PC-9 (cell line): ENCODE results near the gene RPS5. TPM values are rescaled to one million over a fixed set of nuclear protein-coding genes. Genes with fewer than 3 reads are reported as not detected.

Experiments
- BruUV-seq: library from RNA; stranded (reverse); fragments of 400-500 nt; replicated peaks from 2 replicates; lab custom pipeline; 2021; lab: Mats Ljungman, UMichigan
- CTCF ChIA-PET: fragments of 300-600 bp; sonication (Branson Sonifier 250); formaldehyde crosslinking; loops from one replicate; lab custom pipeline; 2022; ENCODE audit warnings: antibody characterized with exemption; lab: Charles Lee
- POLR2A ChIA-PET: fragments of 300-600 bp; sonication (Branson Sonifier 250); formaldehyde crosslinking; loops from one replicate; lab custom pipeline; 2022; ENCODE audit warnings: antibody characterized with exemption; ENCODE audit not compliant: unreplicated experiment; lab: Charles Lee
- DNase-seq, 2 experiments: peaks; one replicate each; pipeline versions ENCODE4 v3.0.0 to v3.0.0-alpha.2; 2015 to 2022; ENCODE audit warnings: mixed read lengths in 1 of 2
- H2AFZ ChIP-seq: fragments of 200-600 bp; sonication (generic); 2 replicates; pipeline ENCODE4 v1.8.1; 2017; ENCODE audit warnings: antibody characterized with exemption
- H3F3A ChIP-seq: fragments of 200-600 bp; sonication (generic); 2 replicates; pipeline ENCODE4 v1.8.1; 2017; ENCODE audit warnings: antibody characterized with exemption, mild to moderate bottlenecking, low read depth; ENCODE audit not compliant: insufficient read depth
- H3K27ac ChIP-seq: fragments of 200-600 bp; sonication (generic); 2 replicates; pipeline ENCODE4 v1.6.1; 2016; ENCODE audit warnings: mixed run types
- H3K27me3 ChIP-seq: fragments of 200-600 bp; sonication (generic); 2 replicates; pipeline ENCODE4 v1.6.1; 2016; ENCODE audit warnings: low read depth, mixed run types; ENCODE audit not compliant: insufficient read depth
- H3K36me3 ChIP-seq: fragments of 200-600 bp; sonication (generic); 2 replicates; pipeline ENCODE4 v1.6.1; 2016; ENCODE audit warnings: low read depth, mixed run types
- H3K4me1 ChIP-seq: fragments of 200-600 bp; sonication (generic); replicated peaks from 2 replicates; pipeline ENCODE4 v1.6.1; 2016; ENCODE audit warnings: mixed run types; ENCODE audit not compliant: insufficient read depth
- H3K4me2 ChIP-seq: fragments of 200-600 bp; sonication (generic); 2 replicates; pipeline ENCODE4 v1.6.1; 2017; ENCODE audit warnings: mixed run types
- H3K4me3 ChIP-seq: fragments of 200-600 bp; sonication (generic); 2 replicates; pipeline ENCODE4 v1.6.1; 2016; ENCODE audit warnings: mixed run types
- H3K79me2 ChIP-seq: fragments of 200-600 bp; sonication (generic); 2 replicates; pipeline ENCODE4 v1.6.1; 2017; ENCODE audit warnings: low read depth, mixed run types
- H3K9me2 ChIP-seq: fragments of 200-600 bp; sonication (generic); 2 replicates; pipeline ENCODE4 v1.8.1; 2017; ENCODE audit warnings: mild to moderate bottlenecking; ENCODE audit not compliant: insufficient read depth
- H3K9me3 ChIP-seq: fragments of 200-600 bp; sonication (generic); 2 replicates; pipeline ENCODE4 v1.8.1; 2016; ENCODE audit warnings: low read depth; ENCODE audit not compliant: insufficient read depth
- H4K20me1 ChIP-seq: fragments of 200-600 bp; sonication (generic); 2 replicates; pipeline ENCODE4 v1.8.1; 2017; ENCODE audit not compliant: insufficient read depth
- CTCF ChIP-seq: fragments of 200-600 bp; sonication (generic); conservative IDR thresholded peaks from 2 replicates; pipeline ENCODE4 v1.6.1; 2017; ENCODE audit warnings: mixed run types, antibody characterized with exemption, mild to moderate bottlenecking, moderate library complexity
- EZH2 ChIP-seq: fragments of 200-600 bp; sonication (generic); IDR thresholded peaks from 2 replicates; pipeline ENCODE4 v1.8.0; 2017; ENCODE audit warnings: antibody characterized with exemption, low read depth
- intact Hi-C: fragments of 100-400 bp; cut with micrococcal nuclease; formaldehyde crosslinking; loops from one replicate; pipeline ENCODE4 v1.10.0; 2022; ENCODE audit not compliant: unreplicated experiment
- total RNA-seq: library from RNA; stranded (reverse); gene quantifications from 2 replicates; pipeline ENCODE4 v1.2.3, GENCODE V29; 2021

The RPS5 gene
- total RNA-seq, 1 experiment from 2014 or later = 961 TPM

GRCh38 chr19:58366585-58367430, 20.3 kb upstream of the RPS5 start:
- no peaks in the 10 kb centered on the region; the same call in 1 of the 2 replicates for H3F3A ChIP-seq
- no peak overlapping the region for H3K27ac ChIP-seq
- H3K36me3 ChIP-seq = no peaks in the 10 kb centered on the region
- intact Hi-C loops = no loop called here
- H2AFZ ChIP-seq = no peak overlapping the region
- no TSS peak for BruUV-seq
- ChIA-PET CTCF (no interaction called here), POLR2A (no interaction called here)
- DNase-seq = no peak
- TF ChIP-seq EZH2 (no peak), CTCF (no peak)
- H3K4me2 ChIP-seq = no peak overlapping the region
- no peaks in the 10 kb centered on the region for H3K9me3 ChIP-seq
- H3K4me1 ChIP-seq = no peaks in the 10 kb centered on the region
- H3K9me2 ChIP-seq = no peaks in the 10 kb centered on the region
- no peaks in the 10 kb centered on the region for H3K79me2 ChIP-seq
- H4K20me1 ChIP-seq = no peaks in the 10 kb centered on the region
- H3K27me3 ChIP-seq = no peaks in the 10 kb centered on the region
- no peak overlapping the region for H3K4me3 ChIP-seq

DNA sequence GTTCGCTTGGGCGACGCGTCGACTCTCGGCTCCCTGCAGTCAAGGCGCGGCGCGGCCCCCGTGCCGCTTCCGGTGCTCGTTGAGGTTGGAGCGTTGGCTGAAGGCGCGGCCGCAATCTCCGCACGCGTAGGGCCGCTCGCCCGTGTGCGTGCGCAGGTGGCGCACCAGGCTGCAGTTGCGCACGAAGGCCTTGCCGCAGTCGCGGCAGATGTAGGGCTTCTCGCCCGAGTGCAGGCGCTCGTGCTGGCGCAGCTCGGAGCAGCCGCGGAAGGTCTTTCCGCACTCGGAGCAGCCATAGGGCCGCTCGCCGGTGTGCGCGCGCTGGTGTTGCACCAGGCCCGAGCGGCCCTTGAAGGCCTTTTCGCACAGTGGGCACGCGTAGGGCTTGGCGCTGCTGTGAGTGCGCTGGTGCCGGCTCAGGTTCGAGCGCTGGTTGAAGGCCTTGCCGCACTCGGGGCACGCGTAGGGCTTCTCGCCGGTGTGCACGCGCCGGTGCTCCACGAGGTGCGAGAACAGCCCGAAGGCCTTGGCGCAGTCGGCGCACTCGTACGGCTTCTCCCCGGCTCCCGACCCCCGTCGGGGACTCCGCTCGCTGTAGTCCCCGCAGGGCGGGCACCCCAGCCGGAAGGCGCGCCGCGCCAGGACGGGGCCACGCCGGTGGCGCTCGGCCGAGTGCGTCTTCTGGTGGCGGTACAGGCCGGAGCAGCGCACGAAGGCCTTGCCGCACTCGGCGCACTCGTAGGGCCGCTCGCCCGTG, 19.2 kb upstream of the RPS5 start:
- H3K79me2 ChIP-seq = no peaks in the 10 kb centered on the region
- no peaks in the 10 kb centered on the region for H3K4me1 ChIP-seq
- intact Hi-C loops = no loop called here
- POLR2A ChIA-PET = no interaction called here
- H3K36me3 ChIP-seq = no peaks in the 10 kb centered on the region
- H3K9me2 ChIP-seq = no peaks in the 10 kb centered on the region
- no peaks in the 10 kb centered on the region for H3K27me3 ChIP-seq
- TF ChIP-seq EZH2 (no peak), CTCF (no peak)
- CTCF ChIA-PET = no interaction called here
- H3K4me3 ChIP-seq = no peak overlapping the region
- no peaks in the 10 kb centered on the region for H3F3A ChIP-seq
- no peak overlapping the region for H3K27ac ChIP-seq
- no peaks in the 10 kb centered on the region for H3K9me3 ChIP-seq
- no peaks in the 10 kb centered on the region for H4K20me1 ChIP-seq
- no peak overlapping the region for H3K4me2 ChIP-seq
- DNase-seq = no peak
- H2AFZ ChIP-seq = no peak overlapping the region
- BruUV-seq = no TSS peak

GRCh38 chr19:58368561-58369360, 18.3 kb upstream of the RPS5 start:
- Histone ChIP-seq H3K79me2 (no peaks in the 10 kb centered on the region), H3K27ac (no peak overlapping the region), H3K27me3 (no peaks in the 10 kb centered on the region), H3K36me3 (no peaks in the 10 kb centered on the region), H3K4me1 (no peaks in the 10 kb centered on the region), H3K4me3 (no peak overlapping the region), H3K9me2 (no peaks in the 10 kb centered on the region), H3K9me3 (no peaks in the 10 kb centered on the region), H2AFZ (no peak overlapping the region), H4K20me1 (no peaks in the 10 kb centered on the region), H3K4me2 (no peak overlapping the region), H3F3A (no peaks in the 10 kb centered on the region)
- BruUV-seq = no TSS peak
- no peak for TF ChIP-seq EZH2
- TF ChIP-seq CTCF = no peak
- POLR2A ChIA-PET = no interaction called here
- no peak for DNase-seq
- intact Hi-C loops = no loop called here
- CTCF ChIA-PET = no interaction called here
